HCT116 (cell line): ENCODE data around the gene NAP1L1. TPM values are rescaled to one million over a fixed set of nuclear protein-coding genes. Genes with fewer than 3 reads are reported as not detected.

Source experiments
- ATAC-seq: fragments of 200-7000 bp; cut with Tn5 transposase; 2 replicates; pipeline ENCODE4 v1.9.1; 2020; ENCODE audit warnings: mild to moderate bottlenecking, moderate library complexity
- BruUV-seq: library from RNA; stranded (reverse); fragments of 400-500 nt; replicated peaks from 2 replicates; lab custom pipeline; 2021; lab: Mats Ljungman, UMichigan
- CTCF ChIA-PET: fragments of 300-600 bp; sonication (Branson Sonifier 250); formaldehyde crosslinking; loops from one replicate; lab custom pipeline; 2021; ENCODE audit warnings: antibody characterized with exemption; lab: Charles Lee
- POLR2A ChIA-PET: fragments of 300-600, 350-600 bp; sonication (Branson Sonifier 250); formaldehyde crosslinking; loops from one replicate; lab custom pipeline; 2021; ENCODE audit warnings: antibody characterized with exemption; lab: Charles Lee
- RAD21 ChIA-PET, 2 experiments: fragments of 300-600 bp; sonication (Branson Sonifier 250); formaldehyde crosslinking; loops; one replicate each; lab custom pipeline; 2023; ENCODE audit warnings: low total read pairs in 2 of 2; ENCODE audit not compliant: uncharacterized antibody in 2 of 2, unreplicated experiment in 2 of 2, low non-redundant PET in 1 of 2; lab: Charles Lee
- DNase-seq: peaks from one replicate; pipeline ENCODE4 v3.0.0-alpha.2; 2010; ENCODE audit warnings: low read depth, low spot score
- H2AFZ ChIP-seq: fragments of 200-600 bp; shearing (Covaris generic), sonication (generic); 2 replicates; pipeline ENCODE4 v1.6.1; 2017; ENCODE audit warnings: low read depth, mixed run types, mixed read lengths, antibody characterized with exemption, low read length; ENCODE audit not compliant: poor library complexity, severe bottlenecking
- H3K27ac ChIP-seq: 2 replicates; pipeline ENCODE4 v1.5.1; 2012; ENCODE audit warnings: low read depth, low read length
- H3K27me3 ChIP-seq: fragments of 200-600 bp; sonication (generic); 2 replicates; pipeline ENCODE4 v1.6.1; 2016; ENCODE audit warnings: mixed run types, low read length, mixed read lengths; ENCODE audit not compliant: insufficient read depth
- H3K36me3 ChIP-seq, 2 experiments: fragments of 200-500 bp in 1 of 2; fragments of 200-600 bp in 1 of 2; sonication (Bioruptor generic) in 1 of 2; sonication (generic) in 1 of 2; 2 replicates each; pipeline versions ENCODE4 v1.5.1 to v1.6.1; 2014 to 2016; ENCODE audit warnings: low read length in 2 of 2, inconsistent platforms in 1 of 2, mixed read lengths in 1 of 2, mixed run types in 1 of 2; ENCODE audit not compliant: insufficient read depth in 2 of 2, control insufficient read depth in 1 of 2
- H3K4me1 ChIP-seq, 2 experiments: fragments of 200-600 bp in 1 of 2; sonication (generic) in 1 of 2; 2 replicates each; pipeline versions ENCODE4 v1.5.1 to v1.6.1; 2012 to 2017; ENCODE audit warnings: low read length in 2 of 2, inconsistent platforms in 1 of 2, mild to moderate bottlenecking in 1 of 2, mixed read lengths in 1 of 2, mixed run types in 1 of 2, moderate library complexity in 1 of 2; ENCODE audit not compliant: insufficient read depth in 2 of 2, control insufficient read depth in 1 of 2
- H3K4me2 ChIP-seq: fragments of 200-600 bp; sonication (generic); 2 replicates; pipeline ENCODE4 v1.6.1; 2017; ENCODE audit warnings: mixed run types, low read length, mixed read lengths
- H3K4me3 ChIP-seq, 2 experiments: fragments of 200-600 bp in 1 of 2; sonication (generic) in 1 of 2; replicated peaks in 1 of 2; 2 replicates each; pipeline ENCODE4 v1.5.1; 2011 to 2016; ENCODE audit warnings: low read length in 2 of 2, control low read depth in 1 of 2, low read depth in 1 of 2, mild to moderate bottlenecking in 1 of 2, mixed read lengths in 1 of 2, mixed run types in 1 of 2
- H3K79me2 ChIP-seq: fragments of 200-600 bp; sonication (generic); 2 replicates; pipeline ENCODE4 v1.6.1; 2017; ENCODE audit warnings: mild to moderate bottlenecking, mixed run types, low read length, moderate library complexity, mixed read lengths; ENCODE audit not compliant: insufficient read depth
- H3K9ac ChIP-seq: fragments of 200-600 bp; sonication (generic); 2 replicates; pipeline ENCODE4 v1.6.1; 2016; ENCODE audit warnings: low read length, mixed read lengths
- H3K9me2 ChIP-seq: fragments of 200-600 bp; sonication (generic), shearing (Covaris generic); 2 replicates; pipeline ENCODE4 v1.6.1; 2017; ENCODE audit warnings: mixed run types, mild to moderate bottlenecking, moderate library complexity; ENCODE audit not compliant: insufficient read depth
- H3K9me3 ChIP-seq, 2 experiments: fragments of 200-500 bp in 1 of 2; fragments of 200-600 bp in 1 of 2; sonication (Bioruptor generic) in 1 of 2; sonication (generic) in 1 of 2; 2 replicates each; pipeline ENCODE4 v1.6.1; 2014 to 2017; ENCODE audit warnings: low read length in 2 of 2, mixed read lengths in 2 of 2, inconsistent platforms in 1 of 2, low read depth in 1 of 2, mild to moderate bottlenecking in 1 of 2, mixed run types in 1 of 2, moderate library complexity in 1 of 2; ENCODE audit not compliant: control insufficient read depth in 1 of 2, insufficient read depth in 1 of 2
- H4K20me1 ChIP-seq: fragments of 200-600 bp; sonication (generic), shearing (Covaris generic); 2 replicates; pipeline ENCODE4 v1.6.1; 2017; ENCODE audit warnings: mixed run types, mild to moderate bottlenecking, moderate library complexity; ENCODE audit not compliant: insufficient read depth
- CBX3 ChIP-seq: IDR thresholded peaks from 2 replicates; pipeline ENCODE4 v1.6.1; 2012; ENCODE audit warnings: low read depth
- CEBPB ChIP-seq: IDR thresholded peaks from 2 replicates; pipeline ENCODE4 v1.6.1; 2012; ENCODE audit warnings: low read depth
- EGR1 ChIP-seq: IDR thresholded peaks from 2 replicates; pipeline ENCODE4 v1.6.1; 2012; ENCODE audit warnings: low read depth
- EZH2 ChIP-seq: fragments of 200-600 bp; sonication (generic); IDR thresholded peaks from 2 replicates; pipeline ENCODE4 v1.6.1; 2017; ENCODE audit warnings: antibody characterized with exemption, mixed run types
- EZH2phosphoT487 ChIP-seq: fragments of 200-600 bp; IDR thresholded peaks from 2 replicates; pipeline ENCODE4 v1.6.1; 2018; ENCODE audit warnings: antibody characterized with exemption, borderline replicate concordance
- FOSL1 ChIP-seq: IDR thresholded peaks from 2 replicates; pipeline ENCODE4 v1.6.1; 2012; ENCODE audit warnings: low read depth
- JUND ChIP-seq: IDR thresholded peaks from 2 replicates; pipeline ENCODE4 v1.6.1; 2012
- POLR2A ChIP-seq: IDR thresholded peaks from 2 replicates; pipeline ENCODE4 v1.7.0; 2011; ENCODE audit warnings: borderline replicate concordance; ENCODE audit not compliant: insufficient read depth, insufficient read length; ENCODE audit errors: extremely low read depth
- POLR2AphosphoS5 ChIP-seq: IDR thresholded peaks from 2 replicates; pipeline ENCODE4 v1.6.1; 2011; ENCODE audit warnings: mild to moderate bottlenecking, low read depth, low read length, moderate library complexity
- RAD21 ChIP-seq: IDR thresholded peaks from 2 replicates; pipeline ENCODE4 v1.6.1; 2012; ENCODE audit warnings: low read depth, mild to moderate bottlenecking
- REST ChIP-seq: IDR thresholded peaks from 2 replicates; pipeline ENCODE4 v1.6.1; 2012; ENCODE audit warnings: low read depth
- SIN3A ChIP-seq: IDR thresholded peaks from 2 replicates; pipeline ENCODE4 v1.6.1; 2012; ENCODE audit warnings: low read depth
- SP1 ChIP-seq: IDR thresholded peaks from 2 replicates; pipeline ENCODE4 v1.6.1; 2012; ENCODE audit warnings: low read depth
- SRF ChIP-seq: IDR thresholded peaks from 2 replicates; pipeline ENCODE4 v1.6.1; 2012; ENCODE audit warnings: low read depth
- TCF7L2 ChIP-seq: IDR thresholded peaks from 2 replicates; pipeline ENCODE4 v1.7.0; 2011; ENCODE audit warnings: borderline replicate concordance, inconsistent platforms; ENCODE audit not compliant: insufficient read depth, insufficient read length; ENCODE audit errors: extremely low read depth
- ZBTB33 ChIP-seq: IDR thresholded peaks from 2 replicates; pipeline ENCODE4 v1.6.1; 2011; ENCODE audit warnings: mild to moderate bottlenecking, low read length, moderate library complexity; ENCODE audit not compliant: insufficient replicate concordance; ENCODE audit errors: extremely low read depth
- ZFX ChIP-seq: fragments of 450-650 bp; IDR thresholded peaks from 2 replicates; pipeline ENCODE4 v1.6.1; 2017
- ZNF274 ChIP-seq: fragments of 200-500 bp; sonication (Bioruptor generic); IDR thresholded peaks from 2 replicates; pipeline ENCODE4 v1.6.1; 2014; ENCODE audit warnings: mild to moderate bottlenecking, low read depth, low read length, inconsistent platforms
- intact Hi-C: fragments of 100-400 bp; cut with micrococcal nuclease; formaldehyde crosslinking; loops from 2 replicates; pipeline ENCODE4 v1.10.0; 2022
- total RNA-seq: library from RNA; stranded (reverse); gene quantifications from one replicate; pipeline ENCODE4 v1.2.1, GENCODE V29; 2021; ENCODE audit not compliant: unreplicated experiment
- TF ChIP-seq, protein P1 (sequence below): IDR thresholded peaks from 2 replicates; pipeline ENCODE4 v1.6.1; 2012
- TF ChIP-seq, protein P2 (sequence below): IDR thresholded peaks from 2 replicates; pipeline ENCODE4 v1.6.1; 2012

Gene NAP1L1
- total RNA-seq, 1 experiment from 2014 or later = 531 TPM

GRCh38 chr12:76042147-76042546 lies 42.3 kb downstream of the NAP1L1 start:
- no peak for DNase-seq
- Histone ChIP-seq H3K27ac (no peak overlapping the region), H3K9ac (no peak overlapping the region), H3K9me3 (no peaks in the 10 kb centered on the region), H3K4me2 (no peak overlapping the region), H3K9me2 (no peaks in the 10 kb centered on the region), H2AFZ (no peak overlapping the region), H3K36me3 (peaks cover 5 to 6% of the 10 kb centered on the region in 2 experiments; a peak in 3 of 4 replicates), H3K4me3 (no peak overlapping the region), H3K27me3 (no peaks in the 10 kb centered on the region), H3K79me2 (no peaks in the 10 kb centered on the region), H4K20me1 (0 out of 2 replicates have a peak, but pooled peaks cover 3% of the 10 kb centered on the region), H3K4me1 (peaks cover 11 to 21% of the 10 kb centered on the region in 2 experiments)
- ChIA-PET CTCF (no interaction called here), POLR2A (interaction anchor here (1.5 kb wide), 1 partner anchor 9 kb away, joined by 5 read pairs; no protein-coding TSS in a partner anchor), RAD21 (no interaction called here)
- BruUV-seq = no TSS peak
- TF ChIP-seq FOSL1 (no peak), RAD21 (no peak), ZFX (no peak), POLR2A (no peak), REST (no peak), TCF7L2 (no peak), ZBTB33 (no peak), ZNF274 (no peak), CBX3 (no peak), POLR2AphosphoS5 (no peak), CEBPB (no peak), JUND (no peak), SIN3A (no peak), SP1 (no peak), EGR1 (no peak), EZH2 (no peak), SRF (no peak), EZH2phosphoT487 (no peak)
- TF ChIP-seq, protein P1, sequence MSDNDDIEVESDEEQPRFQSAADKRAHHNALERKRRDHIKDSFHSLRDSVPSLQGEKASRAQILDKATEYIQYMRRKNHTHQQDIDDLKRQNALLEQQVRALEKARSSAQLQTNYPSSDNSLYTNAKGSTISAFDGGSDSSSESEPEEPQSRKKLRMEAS = no peak
- TF ChIP-seq, protein P2, sequence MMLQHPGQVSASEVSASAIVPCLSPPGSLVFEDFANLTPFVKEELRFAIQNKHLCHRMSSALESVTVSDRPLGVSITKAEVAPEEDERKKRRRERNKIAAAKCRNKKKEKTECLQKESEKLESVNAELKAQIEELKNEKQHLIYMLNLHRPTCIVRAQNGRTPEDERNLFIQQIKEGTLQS = no peak
- intact Hi-C loops = no loop called here
- no peak for ATAC-seq
